Right cardiac atrium (tissue), 5 donors: ENCODE measurements around the gene GHR. TPM values are rescaled to one million over a fixed set of nuclear protein-coding genes. Genes with fewer than 3 reads are reported as not detected.
A peak's percentile ranks its signal among the peaks of the same experiment; 100 is the strongest.
"Not testable (repeated sequence)": the region's sequence is repeated elsewhere in the genome, so short reads cannot be mapped to it uniquely, and the experiment has no call there.

Experiments used
- ATAC-seq, 2 donors: fragments of 200-7000 bp; cut with Tn5 transposase; one replicate each; pipeline versions ENCODE4 v1.8.0 to v1.9.1; 2020; ENCODE audit warnings: moderate library complexity in 2 of 2, mild to moderate bottlenecking in 1 of 2
- DNase-seq, 3 donors: peaks; one replicate each; pipeline ENCODE4 v3.0.0-alpha.2; 2020
- H3K27ac ChIP-seq: one replicate; pipeline ENCODE4 v1.5.1; 2013; ENCODE audit warnings: mild to moderate bottlenecking, low read length, control low read depth, moderate library complexity
- H3K27me3 ChIP-seq: one replicate; pipeline ENCODE4 v1.6.1; 2013; ENCODE audit not compliant: control insufficient read depth, insufficient read depth
- H3K4me1 ChIP-seq: one replicate; pipeline ENCODE4 v1.6.1; 2013; ENCODE audit warnings: low read length; ENCODE audit not compliant: control insufficient read depth, insufficient read depth
- H3K4me3 ChIP-seq: one replicate; pipeline ENCODE4 v1.5.1; 2013; ENCODE audit warnings: low read length, control low read depth
- H3K9me3 ChIP-seq: one replicate; pipeline ENCODE4 v1.6.1; 2013; ENCODE audit warnings: low read length; ENCODE audit not compliant: control insufficient read depth
- WGBS: extraction: QIAGEN DNeasy Blood & Tissue Kit; methylation state at CpG from one replicate; pipeline ENCODE4 v1.1.7; 2013; 5-methylcytosine and 5-hydroxymethylcytosine counted together
- intact Hi-C, 4 donors: fragments of 100-400 bp; cut with DNase I; formaldehyde crosslinking; loops; one replicate each; pipeline versions ENCODE4 v1.11.0 to v1.14.0; 2022 to 2023
- polyA plus RNA-seq: library from polyadenylated mRNA; stranded (reverse); fragments of 200-250 nt; gene quantifications from one replicate; pipeline ENCODE4 v1.2.3, GENCODE V29; 2013
- total RNA-seq, 4 donors: library from RNA; stranded (reverse); fragmentation: NEBNext Ultra II Directional; extraction: Animal tissue kit (Norgen Biotek cat#: 25700); gene quantifications; one replicate each; pipeline ENCODE4 v1.2.1, GENCODE V29; 2021
- donor health status: healthy with polysubstance abuse.
- donor health status: DM: no; HTN: yes; CAD: no.
- donor health status: DM: no; HTN: no; CAD: no.
- donor health status: DM: no; HTN: yes; CAD: no; lungs with severe emphysema.
- donor health status: DM: yes; HTN: yes; CAD: no.

GHR gene
- total and polyA plus RNA-seq, 5 donors = 8.1 to 21.8 (median 15.3) TPM

- Histone ChIP-seq H3K4me3 (no peak overlapping the region), H3K27me3 (no peaks in the 10 kb centered on the region), H3K27ac (no peak overlapping the region), H3K9me3 (no peaks in the 10 kb centered on the region), H3K4me1 (no peaks in the 10 kb centered on the region)
- DNase-seq (no peak), ATAC-seq (no peak)
- WGBS = 78% methylated on average over 1 of the region's 1 CpG
- intact Hi-C loops = no loop called here
Observed at GRCh38 chr5:42643360-42643759, 220.1 kb downstream of the GHR start.

- H3K27ac ChIP-seq = no peak overlapping the region
- H3K27me3 ChIP-seq = no peaks in the 10 kb centered on the region
- no peaks in the 10 kb centered on the region for H3K4me1 ChIP-seq
- no peak overlapping the region for H3K4me3 ChIP-seq
- WGBS = 44% methylated on average over 2 of the region's 2 CpGs
- DNase-seq = no peak
- ATAC-seq = no peak
- H3K9me3 ChIP-seq = no peaks in the 10 kb centered on the region
- intact Hi-C loops = no loop called here
Observed at GRCh38 chr5:42645138-42645537, 221.9 kb downstream of the GHR start.

DNA sequence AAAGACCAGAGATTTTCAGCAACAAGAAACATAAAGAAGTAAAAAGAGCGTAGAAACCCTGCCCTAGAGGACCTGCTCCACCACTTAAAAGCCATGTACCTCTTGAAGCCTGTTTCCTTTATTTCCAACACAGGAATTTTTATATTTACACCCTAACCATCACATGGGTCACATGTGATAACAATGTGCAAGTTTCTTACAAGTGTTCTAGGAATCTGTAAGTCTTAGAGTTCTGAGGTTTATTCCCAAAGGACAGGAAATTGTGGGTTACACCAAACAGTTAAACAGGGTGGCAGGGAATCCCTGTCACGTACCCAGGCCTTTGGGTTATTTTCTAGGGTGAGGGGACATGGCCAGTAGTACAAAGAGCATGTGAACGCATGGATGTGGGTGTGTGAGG is 224.8 kb downstream of the GHR start:
- intact Hi-C loops = no loop called here
- DNase-seq = no peak
- Histone ChIP-seq H3K27me3 (no peaks in the 10 kb centered on the region), H3K4me3 (no peak overlapping the region), H3K27ac (no peak overlapping the region), H3K9me3 (no peaks in the 10 kb centered on the region), H3K4me1 (no peaks in the 10 kb centered on the region)
- ATAC-seq = no peak
- WGBS = 75% methylated on average over 3 of the region's 3 CpGs

GRCh38 chr5:42648915-42649314 is 225.7 kb downstream of the GHR start:
- 16% methylated on average over 1 of the region's 1 CpG for WGBS
- intact Hi-C loops = no loop called here
- ATAC-seq (no peak), DNase-seq (no peak)
- Histone ChIP-seq H3K27ac (no peak overlapping the region), H3K9me3 (no peaks in the 10 kb centered on the region), H3K4me1 (no peaks in the 10 kb centered on the region), H3K27me3 (no peaks in the 10 kb centered on the region), H3K4me3 (no peak overlapping the region)

DNA sequence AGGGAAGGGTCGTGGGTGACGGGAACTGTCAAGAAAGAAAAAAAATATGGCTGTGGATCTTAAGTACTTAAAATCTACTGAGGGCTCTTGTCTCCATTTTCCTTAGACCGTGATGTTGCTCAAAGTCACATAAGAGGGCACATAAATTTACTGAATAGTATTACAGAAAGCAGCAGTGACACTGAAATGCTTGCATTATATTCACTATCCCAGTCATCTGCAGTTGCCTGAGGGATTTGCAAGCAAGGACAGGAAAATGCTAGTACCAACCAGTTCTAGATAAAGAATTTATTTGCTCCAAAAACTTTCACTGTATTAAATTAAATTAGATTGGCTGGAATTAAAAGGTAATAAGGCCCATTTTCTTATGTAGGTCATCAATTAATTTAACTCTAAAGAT is 226.8 kb downstream of the GHR start:
- intact Hi-C loops = loop anchor here in 1 of 4 donors (10.0 kb wide), 1 partner anchor 225 kb away; the partner anchor contains the start of gene GHR
- Histone ChIP-seq H3K9me3 (no peaks in the 10 kb centered on the region), H3K27me3 (no peaks in the 10 kb centered on the region), H3K4me3 (no peak overlapping the region), H3K4me1 (peaks cover 3% of the 10 kb centered on the region), H3K27ac (no peak overlapping the region)
- 80% methylated on average over 3 of the region's 3 CpGs for WGBS
- DNase-seq = no peak
- no peak for ATAC-seq

DNA sequence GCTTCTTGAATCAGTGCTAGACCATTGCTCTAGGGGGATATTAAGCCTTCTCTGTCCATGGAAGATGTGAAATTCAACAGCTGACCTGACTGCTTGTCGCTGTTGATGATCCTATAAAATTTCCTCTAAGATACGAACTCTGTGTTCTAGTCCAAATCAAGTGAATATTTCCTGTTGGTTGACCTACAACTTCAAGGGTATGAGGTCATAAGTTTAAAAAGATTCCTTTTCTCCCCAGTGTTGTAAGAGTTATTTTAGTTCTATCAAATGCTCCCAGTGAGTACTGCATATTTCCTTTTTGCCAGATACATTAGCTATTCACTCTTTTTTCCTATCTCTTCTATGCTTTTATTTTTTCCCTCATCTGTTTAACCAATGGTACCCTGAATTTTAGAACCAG is 230.5 kb downstream of the GHR start:
- 38% methylated on average over 2 of the region's 2 CpGs for WGBS
- Histone ChIP-seq H3K9me3 (no peaks in the 10 kb centered on the region), H3K4me1 (peaks cover 3% of the 10 kb centered on the region), H3K4me3 (no peak overlapping the region), H3K27ac (no peak overlapping the region), H3K27me3 (no peaks in the 10 kb centered on the region)
- intact Hi-C loops = loop anchor here in 1 of 4 donors (10.0 kb wide), 1 partner anchor 229 kb away; the partner anchor contains the start of gene GHR
- ATAC-seq (no peak), DNase-seq (no peak)

GRCh38 chr5:42654645-42655044 is 231.4 kb downstream of the GHR start:
- intact Hi-C loops = loop anchor here in 1 of 4 donors (10.0 kb wide), 1 partner anchor 230 kb away; the partner anchor contains the start of gene GHR
- ATAC-seq = no peak
- no peaks in the 10 kb centered on the region for H3K27me3 ChIP-seq
- DNase-seq = no peak
- no peak overlapping the region for H3K27ac ChIP-seq
- WGBS = 90% methylated on average over 2 of the region's 2 CpGs
- H3K9me3 ChIP-seq = no peaks in the 10 kb centered on the region
- H3K4me1 ChIP-seq = peaks cover 3% of the 10 kb centered on the region
- H3K4me3 ChIP-seq = no peak overlapping the region

DNA sequence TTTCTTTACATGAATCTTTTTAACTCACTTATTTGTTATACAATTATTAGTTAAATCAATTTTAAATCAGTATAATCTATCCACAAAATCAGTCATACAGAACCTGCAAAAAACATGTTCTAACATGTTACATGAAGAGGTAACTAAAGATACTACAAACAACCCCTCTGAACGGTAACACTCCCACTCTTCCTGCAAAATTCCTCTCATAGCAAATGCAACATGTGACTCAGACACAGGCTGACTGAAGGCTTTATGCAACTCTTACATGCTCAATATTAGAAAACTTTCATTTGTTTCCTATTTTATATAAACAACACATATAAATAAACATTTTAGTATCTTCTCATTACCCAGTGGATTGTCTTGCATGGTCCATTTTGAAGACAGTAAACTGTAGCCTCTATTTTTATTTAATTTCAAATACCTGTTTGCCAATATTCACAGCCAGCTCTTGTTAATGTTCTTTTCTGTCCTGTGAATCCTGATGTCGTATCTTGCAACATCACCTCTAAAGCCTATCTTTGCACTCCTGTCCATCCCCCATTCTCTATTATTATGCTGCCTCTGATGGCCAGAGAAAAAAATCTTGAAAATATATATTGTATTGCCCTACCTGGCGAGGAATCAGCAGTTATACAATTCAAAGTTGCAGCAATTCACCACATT is 232.9 kb downstream of the GHR start:
- Histone ChIP-seq H3K27me3 (no peaks in the 10 kb centered on the region), H3K4me1 (peaks cover 3% of the 10 kb centered on the region), H3K9me3 (no peaks in the 10 kb centered on the region), H3K27ac (no peak overlapping the region), H3K4me3 (peak overlapping the region; percentile 35)
- 45% methylated on average over 3 of the region's 3 CpGs for WGBS
- no peak for DNase-seq
- intact Hi-C loops = loop anchor here in 1 of 4 donors (10.0 kb wide), 1 partner anchor 231 kb away; the partner anchor contains the start of gene GHR
- peak in 1 of 2 donors; percentile 43 for ATAC-seq

- Histone ChIP-seq H3K27me3 (no peaks in the 10 kb centered on the region), H3K9me3 (no peaks in the 10 kb centered on the region), H3K4me1 (peaks cover 3% of the 10 kb centered on the region), H3K4me3 (peak overlapping the region; percentile 35), H3K27ac (no peak overlapping the region)
- DNase-seq (no peak), ATAC-seq (peak; percentile 35 to 64)
- intact Hi-C loops = loop anchor here in 1 of 4 donors (10.0 kb wide), 1 partner anchor 232 kb away; the partner anchor contains the start of gene GHR
Observed at GRCh38 chr5:42656651-42657015, 233.4 kb downstream of the GHR start.

DNA sequence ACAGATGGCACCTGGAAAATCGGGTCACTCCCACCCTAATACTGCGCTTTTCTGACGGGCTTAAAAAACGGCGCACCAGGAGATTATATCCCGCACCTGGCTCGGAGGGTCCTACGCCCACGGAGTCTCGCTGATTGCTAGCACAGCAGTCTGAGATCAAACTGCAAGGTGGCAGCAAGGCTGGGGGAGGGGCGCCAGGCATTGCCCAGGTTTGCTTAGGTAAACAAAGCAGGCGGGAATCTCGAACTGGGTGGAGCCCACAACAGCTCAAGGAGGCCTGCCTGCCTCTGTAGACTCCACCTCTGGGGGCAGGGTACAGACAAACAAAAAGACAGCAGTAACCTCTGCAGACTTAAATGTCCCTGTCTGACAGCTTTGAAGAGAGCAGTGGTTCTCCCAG is 236.6 kb downstream of the GHR start:
- intact Hi-C loops = loop anchor here in 1 of 4 donors (10.0 kb wide), 1 partner anchor 235 kb away; the partner anchor contains the start of gene GHR
- H3K27ac ChIP-seq, ATAC-seq, H3K27me3 ChIP-seq, H3K9me3 ChIP-seq, H3K4me3 ChIP-seq, H3K4me1 ChIP-seq: not testable (repeated sequence)
- over 99% methylated on average over 4 of the region's 13 CpGs for WGBS
- DNase-seq = peak in 1 of 3 donors; percentile 56

- ATAC-seq = no peak
- intact Hi-C loops = no loop called here
Observed at GRCh38 chr5:42665857-42666256, 242.6 kb downstream of the GHR start.

More at GRCh38 chr5:42665857-42666256, 242.6 kb downstream of the GHR start:
- Histone ChIP-seq H3K9me3 (no peaks in the 10 kb centered on the region), H3K4me3 (no peak overlapping the region), H3K27ac (no peak overlapping the region), H3K27me3 (no peaks in the 10 kb centered on the region), H3K4me1 (no peaks in the 10 kb centered on the region)
- WGBS = 93% methylated on average over 3 of the region's 3 CpGs
- DNase-seq = no peak
